GM19467 (cell line): ENCODE results near the gene PDE9A.

Experiments used
- ATAC-seq: cut with Tn5 transposase; IDR thresholded peaks from one replicate; pipeline ENCODE4 v1.9.1; 2021; ENCODE audit warnings: mild to moderate bottlenecking, moderate library complexity; ENCODE audit not compliant: unreplicated experiment

Gene PDE9A

DNA sequence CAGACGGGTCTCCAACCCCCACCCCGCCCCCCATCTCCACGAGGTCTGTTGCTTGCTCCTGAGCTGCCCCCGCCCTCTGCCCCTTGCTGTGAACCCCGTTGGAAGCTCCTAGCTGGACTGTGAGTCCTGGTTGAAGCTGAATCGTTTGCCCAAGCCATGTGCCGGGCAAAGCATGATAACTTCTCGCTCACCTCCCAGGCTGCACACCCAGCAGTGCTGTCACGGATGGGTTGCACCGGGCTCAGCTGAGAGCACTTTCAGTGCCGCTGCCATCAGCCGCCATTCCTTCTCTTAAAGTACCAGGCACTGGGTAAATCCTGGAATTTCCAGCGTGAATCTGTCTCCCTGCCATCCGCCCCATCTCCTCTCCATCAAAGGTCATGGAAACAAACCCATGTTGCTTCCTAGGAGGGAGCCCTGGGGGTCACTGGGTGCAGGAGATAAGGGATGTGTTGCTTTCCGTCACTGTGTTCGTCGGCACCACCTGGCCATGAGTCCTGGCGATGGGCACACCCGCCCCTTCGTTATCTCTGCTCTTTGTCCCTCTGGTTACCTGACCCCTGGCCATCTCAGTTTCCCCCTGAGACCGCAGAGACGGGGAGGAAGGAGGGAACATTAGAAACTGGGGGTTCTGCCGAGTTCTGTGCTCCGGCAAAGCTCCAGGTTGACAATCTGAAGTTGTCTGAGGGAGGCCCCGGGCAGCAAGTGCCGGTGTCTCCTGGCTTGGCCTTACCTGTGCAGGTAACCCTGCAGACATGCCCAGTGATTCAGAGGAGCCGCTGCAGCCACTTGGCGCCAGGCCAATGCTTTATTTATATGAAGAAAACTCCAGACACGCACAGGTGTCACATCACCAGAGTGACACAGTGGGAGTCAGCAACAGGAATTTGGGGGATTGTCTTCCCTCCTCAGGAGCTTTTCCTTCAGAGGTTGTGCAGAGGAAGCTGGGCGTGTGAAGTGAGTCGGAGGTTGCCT, 2.7 kb downstream of the PDE9A start:
- no peak for ATAC-seq

- no peak for ATAC-seq
Measured at GRCh38 chr21:42656872-42657271, 3.5 kb downstream of the PDE9A start.

DNA sequence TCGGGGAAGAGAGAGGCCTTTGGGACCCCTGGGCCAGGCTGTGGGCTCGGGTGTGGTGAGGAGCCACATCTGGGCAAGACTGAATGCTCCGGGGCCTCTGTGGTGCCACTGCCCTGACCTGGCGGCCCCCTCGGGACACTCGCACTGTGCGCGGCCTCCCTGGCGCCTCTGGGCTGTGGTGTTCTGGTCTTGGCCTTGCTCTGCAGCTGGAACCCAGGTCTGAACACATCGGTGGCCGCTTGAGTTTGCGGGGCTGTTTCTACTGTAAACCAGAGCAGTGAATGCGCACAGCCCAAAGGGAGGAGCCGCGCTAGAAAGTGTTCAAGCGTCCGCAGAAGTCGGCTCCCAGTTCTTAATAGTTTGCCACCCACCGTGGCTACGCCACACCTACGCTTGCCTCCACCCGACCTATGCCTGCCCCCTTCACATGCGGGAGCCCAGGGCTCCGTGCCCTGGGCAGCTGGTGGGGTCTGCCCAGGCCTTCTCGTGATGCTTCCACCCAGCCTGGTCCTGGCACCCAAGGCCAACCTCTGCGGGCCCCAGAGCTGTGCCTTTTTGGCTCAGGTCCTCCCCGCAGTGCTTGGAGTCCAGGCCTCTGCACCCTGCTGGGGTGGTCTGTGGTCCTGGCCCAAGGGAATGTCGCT, 4.4 kb downstream of the PDE9A start:
- no peak for ATAC-seq

GRCh38 chr21:42658320-42659105, 5.1 kb downstream of the PDE9A start:
- ATAC-seq = no peak

DNA sequence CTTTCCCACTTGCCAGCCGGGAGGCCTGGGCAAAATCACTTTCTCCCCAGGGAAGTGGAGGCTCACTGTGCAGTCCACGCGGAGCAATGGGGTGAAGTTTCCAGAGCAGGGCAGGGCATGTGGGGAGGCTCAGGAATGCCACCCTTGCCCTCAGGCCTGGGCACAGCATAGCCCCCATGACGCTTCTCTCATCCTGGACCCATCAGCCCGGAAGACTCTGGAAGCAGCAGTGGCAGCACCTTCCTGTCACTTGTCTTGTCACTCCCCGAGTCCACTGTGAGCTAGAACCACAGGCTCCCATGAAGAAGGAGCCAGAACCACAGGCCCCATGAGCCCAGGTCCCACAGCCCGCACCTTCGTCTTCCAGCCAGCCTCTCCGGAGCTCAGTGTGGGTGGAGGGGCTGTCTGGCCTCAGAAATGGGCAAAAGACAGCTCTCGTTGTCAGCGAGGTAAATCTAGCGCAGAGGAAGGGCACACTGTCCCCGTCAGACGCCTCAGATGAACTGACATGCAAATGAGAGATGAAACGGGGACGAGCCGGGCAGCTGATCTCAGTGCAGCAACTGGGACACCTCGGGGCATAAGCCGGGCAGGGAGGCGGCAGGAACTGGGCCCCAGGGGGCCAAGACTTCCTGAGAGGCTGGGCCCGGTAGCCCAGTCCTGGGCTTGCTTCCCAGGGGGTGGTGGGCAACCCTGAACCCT, 6.1 kb downstream of the PDE9A start:
- ATAC-seq = no peak

DNA sequence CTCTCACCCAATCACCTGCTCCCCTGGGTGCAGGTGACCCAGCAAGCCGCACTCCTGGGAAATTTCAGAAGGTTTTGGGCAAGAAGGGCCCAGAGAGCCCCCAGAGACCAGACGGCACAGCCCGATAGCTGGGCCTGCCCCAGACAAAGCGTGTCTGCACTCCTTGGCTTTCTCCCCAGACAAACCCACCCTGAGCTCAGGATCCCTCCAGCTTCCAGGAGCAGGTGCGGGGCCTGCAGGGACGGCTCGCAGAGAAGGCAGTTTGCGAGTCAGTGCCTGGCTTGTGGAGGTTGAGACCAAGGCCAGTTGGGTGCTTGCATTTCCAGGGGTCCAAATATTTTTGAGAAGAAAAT, 6.7 kb downstream of the PDE9A start:
- no peak for ATAC-seq

DNA sequence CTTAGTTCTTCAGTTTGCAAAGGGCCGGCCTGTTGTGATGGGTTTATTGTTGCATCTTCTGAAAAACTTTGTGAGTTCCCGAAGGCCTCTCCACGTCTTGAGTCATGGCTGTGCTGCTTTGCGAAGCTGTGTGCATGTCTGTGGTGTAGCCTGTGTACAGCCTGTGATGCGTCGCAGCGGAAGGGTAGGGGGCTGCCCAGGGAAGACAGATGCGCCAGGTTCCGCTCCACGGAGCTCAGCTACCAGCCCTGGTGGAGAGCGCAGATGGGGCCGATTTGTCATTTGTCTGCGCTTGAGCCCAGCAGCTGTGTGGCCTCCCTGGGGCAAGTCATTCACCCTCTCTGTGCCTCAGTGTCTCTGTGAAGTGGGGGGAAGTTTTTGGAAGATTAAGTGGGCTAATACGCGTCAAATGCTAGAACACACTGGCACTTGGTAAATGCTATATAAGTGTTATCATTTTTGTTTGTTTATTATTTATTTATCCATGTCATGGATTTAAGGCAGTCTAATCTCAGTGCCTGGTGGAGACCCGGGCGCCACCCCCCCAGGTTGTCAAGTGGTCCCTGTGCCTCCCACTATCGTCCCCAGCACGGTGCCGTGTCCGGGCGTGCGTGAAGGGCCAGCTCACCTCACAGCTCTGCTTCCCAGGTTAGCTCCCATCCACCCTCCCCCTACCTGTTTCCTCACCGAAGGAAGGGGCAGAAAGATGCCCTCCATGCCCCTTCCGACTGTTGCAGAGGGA, 8.4 kb downstream of the PDE9A start:
- ATAC-seq = no peak

DNA sequence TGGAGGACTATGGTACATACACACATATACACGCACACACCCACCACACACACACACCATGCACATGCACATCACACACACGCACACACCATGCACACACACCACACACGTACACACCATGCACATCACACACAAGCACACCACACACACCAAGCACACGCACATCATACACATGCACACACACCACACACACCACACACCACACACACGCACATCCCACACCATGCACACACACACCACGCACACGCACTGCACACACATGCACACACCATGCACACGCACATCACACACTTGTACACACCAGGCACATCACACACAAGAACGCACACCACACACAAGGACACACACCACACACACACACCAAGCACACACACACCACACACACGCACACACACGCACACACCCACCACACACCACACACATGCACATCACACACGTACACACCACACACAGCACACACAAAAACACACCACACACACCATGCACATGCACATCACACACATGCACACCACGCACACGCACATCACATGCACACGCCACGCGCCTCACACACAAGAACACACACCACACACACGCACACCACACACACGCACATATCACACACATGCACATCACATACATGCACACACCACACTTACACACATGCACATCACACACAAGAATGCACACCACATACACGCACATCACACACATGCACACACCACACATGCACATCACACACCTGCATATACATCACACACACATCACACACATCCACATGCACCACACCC, 9.2 kb downstream of the PDE9A start:
- ATAC-seq = no peak

DNA sequence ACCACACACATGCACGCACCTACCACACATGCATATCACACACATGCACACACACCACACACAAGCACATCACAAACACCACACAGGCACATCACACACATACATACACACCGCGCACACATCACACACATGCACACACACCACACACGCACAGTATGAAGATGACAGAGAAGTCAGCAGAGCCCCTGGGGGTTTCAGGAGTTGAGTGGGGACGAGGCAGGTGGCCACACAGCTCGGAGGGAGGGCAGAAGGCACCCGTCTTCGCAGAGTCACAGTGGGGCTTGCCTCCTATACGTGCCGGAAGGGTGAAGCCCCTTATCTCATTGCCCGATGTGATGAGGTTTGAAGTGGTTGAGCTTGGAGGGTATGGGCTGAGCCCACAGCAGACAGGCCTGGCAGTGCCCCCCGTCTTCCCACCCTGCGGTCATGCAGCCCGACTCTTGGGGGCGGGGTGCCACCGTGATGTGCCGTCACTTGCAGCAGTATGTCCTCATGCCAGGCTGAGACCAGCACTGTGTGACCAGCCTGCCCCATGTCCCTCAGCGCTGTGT, 9.9 kb downstream of the PDE9A start:
- ATAC-seq = no peak

GRCh38 chr21:42663860-42664535, 10.6 kb downstream of the PDE9A start:
- no peak for ATAC-seq

GRCh38 chr21:42664614-42665013, 11.2 kb downstream of the PDE9A start:
- no peak for ATAC-seq

GRCh38 chr21:42665026-42665425, 11.6 kb downstream of the PDE9A start:
- ATAC-seq = no peak

DNA sequence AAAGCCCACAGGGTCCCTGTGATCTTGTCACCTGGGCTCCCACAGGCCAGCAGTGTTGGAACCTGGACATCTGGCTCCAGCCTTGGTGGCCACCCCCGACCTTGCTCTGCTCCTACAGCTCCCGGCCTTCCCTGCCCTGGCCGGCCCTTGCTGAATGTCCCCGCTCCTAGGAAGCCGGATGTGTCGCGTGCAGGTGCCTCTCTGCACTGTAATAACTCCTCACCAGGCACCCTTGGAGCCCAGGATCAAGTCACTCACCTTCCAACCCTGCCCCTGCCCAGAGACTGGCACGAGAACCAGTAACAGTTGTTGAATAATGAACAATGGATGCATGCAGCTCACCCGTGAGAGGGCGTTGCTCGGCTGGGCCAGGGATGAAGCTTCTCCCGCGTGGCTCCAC, 12.1 kb downstream of the PDE9A start:
- ATAC-seq = no peak

DNA sequence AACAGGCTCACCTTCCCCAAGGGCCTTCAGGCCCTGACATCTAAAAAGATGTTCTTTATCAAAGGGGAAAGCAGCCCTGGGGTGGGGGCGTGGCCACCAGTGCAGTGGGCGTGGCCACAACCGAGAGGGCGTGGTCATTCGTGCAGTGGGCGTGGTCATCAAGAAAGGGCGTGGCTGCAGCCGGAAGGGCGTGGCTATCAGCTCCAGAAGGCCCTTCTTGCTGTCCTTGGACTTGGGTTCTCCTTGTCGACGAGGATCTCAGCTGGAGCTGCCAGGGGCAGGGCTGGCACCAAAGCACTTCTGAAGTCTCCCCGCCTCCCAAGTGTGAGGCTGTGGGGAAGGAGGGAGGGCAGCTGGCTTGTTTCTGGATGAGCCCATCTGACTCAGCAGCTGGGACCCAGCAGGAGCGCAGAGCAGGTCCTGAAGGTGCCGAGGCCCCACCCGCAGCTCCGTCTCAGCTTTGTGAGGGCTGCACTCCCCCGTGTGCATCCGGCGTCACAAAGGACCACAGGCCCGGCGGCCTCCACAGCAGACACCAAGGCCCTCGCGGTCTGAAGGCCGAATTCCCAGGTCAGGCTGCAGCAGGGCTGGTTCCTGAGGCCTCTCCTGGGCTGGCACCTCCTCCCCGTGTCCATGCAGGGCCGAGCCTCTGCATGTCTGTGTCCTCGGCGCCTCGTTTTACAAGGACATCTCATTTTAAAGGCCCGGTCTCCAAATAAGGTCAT, 12.8 kb downstream of the PDE9A start:
- ATAC-seq = no peak

DNA sequence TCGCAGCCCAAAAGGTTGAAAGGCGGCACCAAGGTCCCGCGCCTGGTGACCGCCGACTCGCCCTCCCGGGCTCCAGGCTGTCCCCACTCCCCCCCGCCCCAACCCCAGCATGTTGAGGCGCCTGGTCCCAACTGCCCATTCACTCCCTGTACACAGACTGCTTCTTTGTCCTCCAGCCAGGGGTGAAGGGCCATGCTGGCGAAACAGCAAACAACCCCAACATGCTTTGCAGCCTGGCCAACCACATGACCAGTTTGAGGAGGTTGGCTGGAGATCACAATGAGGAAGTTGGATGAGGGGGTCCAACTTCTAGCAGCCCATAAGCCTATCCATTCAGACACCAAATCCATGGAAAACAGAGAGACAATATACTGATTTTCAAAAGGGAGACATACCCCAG, 13.5 kb downstream of the PDE9A start:
- no peak for ATAC-seq

DNA sequence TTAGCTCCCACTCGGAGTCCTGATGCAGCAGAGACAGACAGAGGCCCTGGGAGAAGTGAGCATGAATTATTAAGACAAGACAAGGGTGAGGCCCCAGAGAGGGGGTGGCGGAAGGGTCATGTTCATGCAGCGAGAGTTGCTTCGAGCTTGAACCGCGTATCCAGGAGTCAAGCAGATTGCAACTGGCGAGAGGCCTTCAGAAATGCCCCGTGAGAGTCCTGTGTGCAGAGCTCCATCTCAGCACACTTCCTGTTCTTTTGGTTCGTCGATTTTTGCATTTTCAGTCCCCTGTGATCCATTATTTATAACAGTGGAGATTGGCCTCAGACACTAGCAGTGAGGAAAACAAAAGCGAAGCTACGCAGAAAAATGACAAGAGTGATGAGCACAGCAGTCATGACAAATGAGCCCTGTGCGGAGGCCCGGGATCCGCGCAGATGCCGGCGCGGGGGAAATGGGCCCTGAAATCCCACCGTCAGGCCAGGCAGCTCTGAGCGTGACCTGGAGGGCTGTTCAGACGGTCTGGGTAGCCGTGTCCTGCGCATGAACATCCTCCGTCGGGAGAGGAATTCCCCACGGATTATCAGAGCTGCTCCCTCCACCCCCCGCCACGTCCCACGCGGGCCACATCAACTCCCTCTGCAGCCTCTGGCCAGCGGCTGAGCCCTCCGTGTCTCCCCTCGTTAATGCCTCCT, 15.0 kb downstream of the PDE9A start:
- ATAC-seq = no peak

- ATAC-seq = no peak
Measured at GRCh38 chr21:42669041-42669440, 15.6 kb downstream of the PDE9A start.
